ES-I3 (cell line): ENCODE measurements around the gene URGCP.

ENCODE experiments used
- H3K36me3 ChIP-seq: 2 replicates; pipeline ENCODE4 v1.6.1; 2013; ENCODE audit warnings: mild to moderate bottlenecking, low read length, control low read depth, moderate library complexity; ENCODE audit not compliant: insufficient read depth
- H3K4me1 ChIP-seq: 2 replicates; pipeline ENCODE4 v1.6.1; 2013; ENCODE audit warnings: mild to moderate bottlenecking, control low read depth, low read length; ENCODE audit not compliant: insufficient read depth
- H3K9ac ChIP-seq: 2 replicates; pipeline ENCODE4 v1.6.1; 2013; ENCODE audit warnings: low read depth, mild to moderate bottlenecking, low read length, moderate library complexity
- H3K9me3 ChIP-seq: 2 replicates; pipeline ENCODE4 v1.6.1; 2013; ENCODE audit warnings: mild to moderate bottlenecking, low read length, moderate library complexity; ENCODE audit not compliant: control insufficient read depth, insufficient read depth

Gene URGCP

GRCh38 chr7:43906331-43907010 is at the start of gene URGCP:
TSS of gene URGCP (minus strand) at chr7:43906596. CDS start at chr7:43906575, 21 bp downstream.
- no peaks in the 10 kb centered on the region for H3K36me3 ChIP-seq
- peak within 1 kb of the TSS; percentile 67 for H3K9ac ChIP-seq
- H3K4me1 ChIP-seq: peaks cover 23% of the 10 kb centered on the region
- no peaks in the 10 kb centered on the region for H3K9me3 ChIP-seq

GRCh38 chr7:43956027-43956426 is 49.6 kb upstream of the URGCP start:
- no peaks in the 10 kb centered on the region for H3K36me3 ChIP-seq
- H3K9ac ChIP-seq: no peak overlapping the region
- H3K4me1 ChIP-seq: peaks cover 2% of the 10 kb centered on the region; the same call in 1 of the 2 replicates
- H3K9me3 ChIP-seq: no peaks in the 10 kb centered on the region

GRCh38 chr7:43954524-43955228 is 48.3 kb upstream of the URGCP start:
- Histone ChIP-seq H3K9me3 (no peaks in the 10 kb centered on the region), H3K36me3 (no peaks in the 10 kb centered on the region)

GRCh38 chr7:43953071-43953470 is 46.7 kb upstream of the URGCP start:
- no peaks in the 10 kb centered on the region for H3K9me3 ChIP-seq
- no peaks in the 10 kb centered on the region for H3K36me3 ChIP-seq
- H3K9ac ChIP-seq: no peak overlapping the region
- peaks cover 2% of the 10 kb centered on the region; the same call in 1 of the 2 replicates for H3K4me1 ChIP-seq

More at GRCh38 chr7:43954524-43955228, 48.3 kb upstream of the URGCP start:
- no peak overlapping the region for H3K9ac ChIP-seq
- peaks cover 2% of the 10 kb centered on the region; the same call in 1 of the 2 replicates for H3K4me1 ChIP-seq

- Histone ChIP-seq H3K36me3 (no peaks in the 10 kb centered on the region), H3K9ac (no peak overlapping the region), H3K9me3 (no peaks in the 10 kb centered on the region), H3K4me1 (peaks cover 2% of the 10 kb centered on the region; the same call in 1 of the 2 replicates)
Measured at GRCh38 chr7:43952028-43952427, 45.6 kb upstream of the URGCP start.

- H3K36me3 ChIP-seq: no peaks in the 10 kb centered on the region
- H3K9ac ChIP-seq: no peak overlapping the region
- no peaks in the 10 kb centered on the region for H3K9me3 ChIP-seq
- H3K4me1 ChIP-seq: no peaks in the 10 kb centered on the region
Measured at GRCh38 chr7:43944286-43944685, 37.9 kb upstream of the URGCP start.

GRCh38 chr7:43943417-43944187 is 37.2 kb upstream of the URGCP start:
- Histone ChIP-seq H3K4me1 (no peaks in the 10 kb centered on the region), H3K36me3 (no peaks in the 10 kb centered on the region), H3K9me3 (no peaks in the 10 kb centered on the region), H3K9ac (no peak overlapping the region)

GRCh38 chr7:43942997-43943396 is 36.6 kb upstream of the URGCP start:
- Histone ChIP-seq H3K9ac (no peak overlapping the region), H3K9me3 (no peaks in the 10 kb centered on the region), H3K36me3 (no peaks in the 10 kb centered on the region), H3K4me1 (no peaks in the 10 kb centered on the region)

GRCh38 chr7:43942250-43942649 is 35.9 kb upstream of the URGCP start:
- Histone ChIP-seq H3K9me3 (no peaks in the 10 kb centered on the region), H3K4me1 (no peaks in the 10 kb centered on the region), H3K36me3 (no peaks in the 10 kb centered on the region), H3K9ac (no peak overlapping the region)

- H3K9me3 ChIP-seq: no peaks in the 10 kb centered on the region
- H3K36me3 ChIP-seq: no peaks in the 10 kb centered on the region
- peaks cover 4% of the 10 kb centered on the region; the same call in 1 of the 2 replicates for H3K4me1 ChIP-seq
- no peak overlapping the region for H3K9ac ChIP-seq
Measured at GRCh38 chr7:43938892-43939482, 32.6 kb upstream of the URGCP start.

GRCh38 chr7:43937444-43937843 is 31.0 kb upstream of the URGCP start:
- Histone ChIP-seq H3K9ac (no peak overlapping the region), H3K36me3 (no peaks in the 10 kb centered on the region), H3K4me1 (peaks cover 4% of the 10 kb centered on the region; the same call in 1 of the 2 replicates), H3K9me3 (no peaks in the 10 kb centered on the region)

GRCh38 chr7:43933902-43934560 is 27.6 kb upstream of the URGCP start:
- Histone ChIP-seq H3K9me3 (no peaks in the 10 kb centered on the region), H3K36me3 (no peaks in the 10 kb centered on the region), H3K4me1 (peaks cover 4% of the 10 kb centered on the region; the same call in 1 of the 2 replicates), H3K9ac (no peak overlapping the region)

- H3K4me1 ChIP-seq: no peaks in the 10 kb centered on the region
Measured at GRCh38 chr7:43931346-43931745, 24.9 kb upstream of the URGCP start.

More at GRCh38 chr7:43931346-43931745, 24.9 kb upstream of the URGCP start:
- Histone ChIP-seq H3K36me3 (no peaks in the 10 kb centered on the region), H3K9ac (no peak overlapping the region), H3K9me3 (no peaks in the 10 kb centered on the region)
